Transverse colon (tissue), 3 donors: ENCODE results near the gene RNASE1.

Source experiments
- EP300 ChIP-seq: sonication (generic); formaldehyde crosslinking; IDR thresholded peaks from one replicate; pipeline ENCODE4 v1.6.1; 2017; ENCODE audit warnings: antibody characterized with exemption, low read depth
- POLR2AphosphoS5 ChIP-seq, 3 donors: sonication (generic); formaldehyde crosslinking; IDR thresholded peaks; one replicate each; pipeline ENCODE4 v1.6.1; 2016; ENCODE audit warnings: antibody characterized with exemption in 3 of 3

DNA sequence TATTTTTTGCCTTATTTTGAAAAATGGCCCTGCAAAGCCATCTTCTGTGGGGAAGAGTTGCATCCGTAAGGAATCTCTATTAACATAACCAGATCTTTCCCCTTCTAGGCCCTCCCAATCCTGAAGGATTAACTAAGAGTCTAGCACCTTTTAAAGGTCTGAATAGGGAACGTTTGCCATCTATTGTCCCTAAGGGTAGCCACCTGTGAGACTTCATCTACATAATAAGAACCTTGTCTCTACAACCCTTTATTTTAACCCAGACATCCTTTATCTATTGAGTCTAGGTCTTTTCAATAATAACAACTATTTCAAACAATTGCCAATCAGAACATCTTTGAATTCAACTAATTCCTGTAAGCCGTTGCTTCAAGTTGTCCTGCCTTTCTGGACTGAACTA, 30.0 kb downstream of the RNASE1 start:
- TF ChIP-seq POLR2AphosphoS5 (IDR thresholded peaks at IDR 0.05) (no peak), EP300 (no peak)
